Loucy (cell line): ENCODE results near the gene SHC3.

Experiments used
- H2AFZ ChIP-seq: fragments of 200-600 bp; sonication (generic); 2 replicates; pipeline ENCODE4 v1.6.0; 2016; ENCODE audit warnings: antibody characterized with exemption, mild to moderate bottlenecking, low read length, moderate library complexity
- H3F3A ChIP-seq: fragments of 200-600 bp; 2 replicates; pipeline ENCODE4 v1.6.0; 2016; ENCODE audit warnings: antibody characterized with exemption, low read depth, mild to moderate bottlenecking
- H3K27me3 ChIP-seq: fragments of 200-600 bp; sonication (generic); 2 replicates; pipeline ENCODE4 v1.6.1; 2014; ENCODE audit warnings: low read length, mild to moderate bottlenecking; ENCODE audit not compliant: insufficient read depth, poor library complexity, severe bottlenecking
- H3K36me3 ChIP-seq: fragments of 200-600 bp; sonication (generic); 2 replicates; pipeline ENCODE4 v1.6.1; 2016; ENCODE audit warnings: low read length; ENCODE audit not compliant: insufficient read depth
- H3K4me1 ChIP-seq: fragments of 200-600 bp; sonication (generic); 2 replicates; pipeline ENCODE4 v1.5.1; 2014; ENCODE audit warnings: low read length, mild to moderate bottlenecking; ENCODE audit not compliant: insufficient read depth, poor library complexity, severe bottlenecking
- H3K4me2 ChIP-seq: fragments of 200-600 bp; sonication (generic); 2 replicates; pipeline ENCODE4 v1.6.0; 2014; ENCODE audit warnings: antibody characterized with exemption, low read length, low read depth, mild to moderate bottlenecking; ENCODE audit not compliant: poor library complexity, severe bottlenecking
- H3K4me3 ChIP-seq: fragments of 200-600 bp; sonication (generic); 2 replicates; pipeline ENCODE4 v1.5.1; 2014; ENCODE audit warnings: low read length, mild to moderate bottlenecking, mixed read lengths; ENCODE audit not compliant: poor library complexity, severe bottlenecking
- H3K79me2 ChIP-seq: fragments of 200-600 bp; sonication (generic); 2 replicates; pipeline ENCODE4 v1.6.1; 2014; ENCODE audit warnings: low read length; ENCODE audit not compliant: insufficient read depth
- H3K9ac ChIP-seq: fragments of 200-600 bp; sonication (generic); 2 replicates; pipeline ENCODE4 v1.6.0; 2014; ENCODE audit warnings: mild to moderate bottlenecking, low read depth, low read length, moderate library complexity; ENCODE audit not compliant: poor library complexity, severe bottlenecking
- H3K9me2 ChIP-seq: fragments of 200-600 bp; sonication (generic); replicated peaks from 2 replicates; pipeline ENCODE4 v1.6.1; 2016; ENCODE audit warnings: low read depth, low read length, mixed read lengths
- H3K9me3 ChIP-seq: fragments of 200-600 bp; sonication (generic); 2 replicates; pipeline ENCODE4 v1.6.1; 2014; ENCODE audit warnings: mild to moderate bottlenecking, antibody characterized with exemption, low read length, low read depth; ENCODE audit not compliant: insufficient read depth
- H4K20me1 ChIP-seq: fragments of 200-600 bp; sonication (generic); 2 replicates; pipeline ENCODE4 v1.6.0; 2014; ENCODE audit warnings: antibody characterized with exemption, low read length, mild to moderate bottlenecking; ENCODE audit not compliant: insufficient read depth, poor library complexity, severe bottlenecking
- CTCF ChIP-seq: fragments of 200-600 bp; sonication (generic); conservative IDR thresholded peaks from 2 replicates; pipeline ENCODE4 v1.5.1; 2014; ENCODE audit warnings: mild to moderate bottlenecking, antibody characterized with exemption, low read length
- EZH2phosphoT487 ChIP-seq: fragments of 200-600 bp; IDR thresholded peaks from 2 replicates; pipeline ENCODE4 v1.6.1; 2018; ENCODE audit warnings: antibody characterized with exemption, mild to moderate bottlenecking, moderate library complexity, borderline replicate concordance

The SHC3 gene

GRCh38 chr9:89023740-89024139 is 154.9 kb downstream of the SHC3 start:
- H3K4me2 ChIP-seq, result no peak overlapping the region
- H3K4me3 ChIP-seq, result no peak overlapping the region
- H3K9me2 ChIP-seq, result no peaks in the 10 kb centered on the region
- TF ChIP-seq CTCF (no peak), EZH2phosphoT487 (no peak)
- no peaks in the 10 kb centered on the region for H4K20me1 ChIP-seq
- no peaks in the 10 kb centered on the region for H3K36me3 ChIP-seq
- H2AFZ ChIP-seq, result no peak overlapping the region
- no peaks in the 10 kb centered on the region for H3F3A ChIP-seq
- no peaks in the 10 kb centered on the region for H3K9me3 ChIP-seq
- H3K4me1 ChIP-seq, result no peaks in the 10 kb centered on the region
- no peak overlapping the region for H3K9ac ChIP-seq
- H3K79me2 ChIP-seq, result no peaks in the 10 kb centered on the region
- no peaks in the 10 kb centered on the region for H3K27me3 ChIP-seq

- Histone ChIP-seq H3K9ac (no peak overlapping the region), H3K79me2 (no peaks in the 10 kb centered on the region), H3K9me3 (no peaks in the 10 kb centered on the region), H3F3A (no peaks in the 10 kb centered on the region), H4K20me1 (no peaks in the 10 kb centered on the region), H3K36me3 (no peaks in the 10 kb centered on the region), H3K4me2 (no peak overlapping the region), H3K4me3 (no peak overlapping the region), H2AFZ (no peak overlapping the region), H3K9me2 (no peaks in the 10 kb centered on the region), H3K27me3 (no peaks in the 10 kb centered on the region), H3K4me1 (no peaks in the 10 kb centered on the region)
- TF ChIP-seq EZH2phosphoT487 (no peak), CTCF (no peak)
Measured at GRCh38 chr9:89022902-89023301, 155.7 kb downstream of the SHC3 start.

- Histone ChIP-seq H3K9me3 (no peaks in the 10 kb centered on the region), H3K4me3 (no peak overlapping the region), H3K9me2 (no peaks in the 10 kb centered on the region), H3K27me3 (no peaks in the 10 kb centered on the region), H2AFZ (no peak overlapping the region), H3K9ac (no peak overlapping the region), H3F3A (no peaks in the 10 kb centered on the region), H3K36me3 (no peaks in the 10 kb centered on the region), H4K20me1 (no peaks in the 10 kb centered on the region), H3K4me2 (no peak overlapping the region), H3K79me2 (no peaks in the 10 kb centered on the region), H3K4me1 (no peaks in the 10 kb centered on the region)
- no peak for TF ChIP-seq CTCF
- TF ChIP-seq EZH2phosphoT487, result no peak
Measured at GRCh38 chr9:89022001-89022759, 156.4 kb downstream of the SHC3 start.
